C4-2B (cell line): ENCODE data around the gene RC3H1.

ENCODE experiments used
- H3K27ac ChIP-seq: fragments of 450-650 bp; 2 replicates; pipeline ENCODE4 v1.5.1; 2017
- ZFX ChIP-seq: fragments of 450-650 bp; IDR thresholded peaks from 2 replicates; pipeline ENCODE4 v1.6.1; 2017
- TF ChIP-seq, protein P1 (sequence below): fragments of 450-650 bp; conservative IDR thresholded peaks from 2 replicates; pipeline ENCODE4 v1.5.1; 2017; ENCODE audit warnings: mild to moderate bottlenecking

The RC3H1 gene

DNA sequence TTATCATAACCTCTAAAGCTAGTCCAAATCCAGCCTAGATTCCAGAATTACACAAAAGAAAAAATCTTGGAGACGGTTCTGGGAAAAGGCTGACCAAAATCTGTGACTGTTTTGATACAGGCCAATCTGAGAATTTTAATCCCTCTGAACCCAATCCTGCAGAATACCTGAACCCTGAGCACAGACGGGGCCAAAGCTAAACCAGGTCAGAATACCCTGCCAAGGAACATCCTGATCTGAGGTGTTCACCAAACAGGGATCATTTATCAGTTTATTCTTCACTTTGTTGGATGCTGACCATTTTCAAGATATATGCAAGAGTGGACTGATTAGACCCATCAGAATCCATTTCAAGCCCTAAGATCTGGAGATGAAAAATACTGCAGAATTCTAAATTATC lies 3.6 kb downstream of the RC3H1 start:
- TF ChIP-seq ZFX = no peak
- TF ChIP-seq, protein P1, sequence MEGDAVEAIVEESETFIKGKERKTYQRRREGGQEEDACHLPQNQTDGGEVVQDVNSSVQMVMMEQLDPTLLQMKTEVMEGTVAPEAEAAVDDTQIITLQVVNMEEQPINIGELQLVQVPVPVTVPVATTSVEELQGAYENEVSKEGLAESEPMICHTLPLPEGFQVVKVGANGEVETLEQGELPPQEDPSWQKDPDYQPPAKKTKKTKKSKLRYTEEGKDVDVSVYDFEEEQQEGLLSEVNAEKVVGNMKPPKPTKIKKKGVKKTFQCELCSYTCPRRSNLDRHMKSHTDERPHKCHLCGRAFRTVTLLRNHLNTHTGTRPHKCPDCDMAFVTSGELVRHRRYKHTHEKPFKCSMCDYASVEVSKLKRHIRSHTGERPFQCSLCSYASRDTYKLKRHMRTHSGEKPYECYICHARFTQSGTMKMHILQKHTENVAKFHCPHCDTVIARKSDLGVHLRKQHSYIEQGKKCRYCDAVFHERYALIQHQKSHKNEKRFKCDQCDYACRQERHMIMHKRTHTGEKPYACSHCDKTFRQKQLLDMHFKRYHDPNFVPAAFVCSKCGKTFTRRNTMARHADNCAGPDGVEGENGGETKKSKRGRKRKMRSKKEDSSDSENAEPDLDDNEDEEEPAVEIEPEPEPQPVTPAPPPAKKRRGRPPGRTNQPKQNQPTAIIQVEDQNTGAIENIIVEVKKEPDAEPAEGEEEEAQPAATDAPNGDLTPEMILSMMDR = no peak
- H3K27ac ChIP-seq = no peak overlapping the region

DNA sequence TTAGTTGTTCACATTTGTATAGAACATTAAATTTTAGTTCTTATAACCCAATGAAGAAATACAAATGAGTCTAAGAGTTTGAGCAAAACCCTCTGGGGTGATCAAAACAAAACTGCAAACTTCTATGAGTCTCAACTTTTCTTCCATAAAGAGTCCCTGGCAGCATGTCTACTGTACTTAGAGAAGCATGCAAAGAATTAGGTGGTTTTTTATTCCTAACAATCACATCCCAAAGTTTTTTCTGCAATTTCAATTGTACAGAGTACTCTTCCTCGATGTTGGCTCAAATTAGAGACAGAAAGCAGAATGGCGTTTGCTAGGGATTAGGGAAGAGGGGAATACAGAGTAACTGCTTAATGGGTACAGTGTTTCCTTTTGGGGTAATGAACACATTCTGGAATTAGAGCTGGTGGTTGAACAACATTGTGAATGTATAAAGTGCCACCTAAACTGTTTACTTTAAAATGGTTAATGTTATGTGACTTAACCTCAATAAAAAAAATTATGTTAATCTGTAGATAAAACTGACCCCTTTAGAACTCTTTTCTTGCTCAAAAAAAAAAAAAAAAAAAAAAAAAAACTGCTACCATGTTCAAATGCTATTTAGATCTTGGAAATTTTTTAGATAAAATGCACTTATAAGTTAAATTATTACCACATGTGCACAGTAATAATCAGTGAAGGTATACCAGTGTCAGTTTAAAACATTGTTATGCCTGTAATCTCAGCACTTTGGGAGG lies 4.8 kb downstream of the RC3H1 start:
- H3K27ac ChIP-seq = no peak overlapping the region
- no peak for TF ChIP-seq ZFX
- TF ChIP-seq, protein P1 = no peak

DNA sequence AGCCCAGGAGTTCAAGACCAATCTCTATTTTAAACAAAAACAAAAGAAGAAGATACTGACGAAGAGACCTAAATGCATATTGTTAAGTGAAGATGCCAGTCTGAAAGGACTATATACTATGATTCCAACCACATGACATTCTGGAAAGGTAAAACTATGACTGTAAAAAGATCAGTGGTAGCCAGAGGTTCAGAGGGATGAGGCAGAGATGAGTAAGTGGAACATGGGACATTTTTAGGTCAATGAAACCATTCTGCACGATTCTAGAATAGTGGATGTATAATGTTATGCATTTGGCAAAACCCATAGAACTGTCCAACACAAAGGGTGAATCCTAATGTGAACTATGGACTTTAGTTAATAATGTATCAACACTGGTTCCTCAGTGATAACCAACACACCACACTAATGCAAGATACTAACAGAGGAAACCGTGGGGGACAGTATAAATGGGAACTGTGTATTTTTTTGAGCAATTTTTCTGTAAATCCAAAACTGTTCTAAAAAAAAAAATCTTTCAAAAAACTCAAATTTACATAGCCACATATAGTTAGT lies 8.2 kb downstream of the RC3H1 start:
- H3K27ac ChIP-seq = no peak overlapping the region
- TF ChIP-seq ZFX = no peak
- TF ChIP-seq, protein P1 = no peak

DNA sequence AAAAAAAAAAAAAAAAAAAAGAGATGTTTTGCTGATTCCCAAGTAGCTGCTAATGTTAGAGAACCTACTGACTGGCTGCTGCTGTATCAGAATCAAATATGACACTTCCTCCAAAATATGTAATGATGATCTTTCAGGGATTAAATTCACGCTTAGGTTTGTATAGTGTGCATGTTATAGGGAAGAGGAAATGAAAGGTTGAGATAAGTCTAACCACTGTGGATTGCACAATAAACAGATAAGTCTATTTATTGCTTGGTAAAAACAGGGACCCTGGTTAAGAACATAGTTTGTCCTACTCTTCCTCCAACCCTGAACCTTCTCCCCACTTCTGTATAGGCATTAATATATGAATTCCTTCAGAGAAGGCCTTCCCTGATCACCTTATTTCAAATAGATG lies 13.2 kb downstream of the RC3H1 start:
- TF ChIP-seq ZFX = no peak
- TF ChIP-seq, protein P1 = no peak
- no peak overlapping the region for H3K27ac ChIP-seq

DNA sequence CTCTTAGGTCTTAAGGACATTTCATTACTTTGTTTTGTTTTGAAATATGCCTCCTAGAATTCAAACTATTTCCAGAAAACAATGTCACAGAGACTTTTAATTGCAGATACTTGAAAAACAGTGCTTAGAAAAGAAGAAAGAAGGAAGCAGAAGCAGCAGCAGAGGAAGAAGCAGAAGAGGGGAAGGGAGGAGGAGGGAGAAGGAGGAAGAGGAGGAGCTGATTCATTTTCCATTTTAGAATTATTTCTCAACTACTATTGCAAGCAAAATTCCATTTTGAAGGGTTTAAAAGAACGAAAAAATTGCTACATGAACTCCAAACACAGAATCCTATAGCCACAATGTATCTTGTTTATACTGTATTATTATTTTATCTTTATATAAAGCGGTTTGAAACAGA lies 13.9 kb downstream of the RC3H1 start:
- no peak for TF ChIP-seq ZFX
- TF ChIP-seq, protein P1 = no peak
- H3K27ac ChIP-seq = no peak overlapping the region

DNA sequence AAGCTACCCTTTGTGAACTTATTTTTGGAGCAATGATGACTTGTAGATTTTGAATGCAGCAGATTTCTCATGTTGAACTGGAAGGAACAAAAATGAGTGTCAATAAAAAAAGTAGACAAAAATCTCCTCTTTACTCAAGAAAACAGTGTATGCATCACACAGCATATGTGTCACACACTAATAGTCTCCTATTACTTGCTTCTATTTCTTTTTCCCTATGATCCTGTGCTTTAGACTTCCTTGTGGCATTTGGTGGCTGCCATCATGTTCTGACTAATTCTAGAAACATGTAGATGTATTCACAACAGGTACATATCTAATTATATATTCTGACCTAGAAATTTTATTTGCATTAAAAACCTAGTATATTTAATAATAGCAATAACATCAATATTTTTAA lies 14.3 kb downstream of the RC3H1 start:
- TF ChIP-seq ZFX = no peak
- TF ChIP-seq, protein P1 = no peak
- H3K27ac ChIP-seq = no peak overlapping the region

DNA sequence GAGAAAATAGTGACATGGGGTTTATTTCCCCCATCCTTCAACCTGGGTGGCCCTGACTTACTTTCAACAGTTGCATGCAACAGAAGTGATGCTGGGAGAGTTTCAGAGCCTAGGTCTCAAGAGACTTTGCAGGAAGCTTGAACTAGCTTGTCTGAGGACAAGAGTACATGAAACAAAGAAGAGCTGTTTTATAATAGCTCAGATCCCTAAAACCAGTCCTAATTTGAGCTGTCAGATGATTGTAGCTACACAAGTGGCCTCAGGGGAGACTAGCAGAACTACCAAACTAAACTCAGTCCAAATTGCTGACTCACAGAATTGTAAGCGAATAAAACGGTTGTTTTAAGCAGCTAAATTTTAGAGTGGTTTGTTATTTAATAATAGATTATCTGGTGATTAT lies 17.1 kb downstream of the RC3H1 start:
- TF ChIP-seq, protein P1 = no peak
- TF ChIP-seq ZFX = no peak
- no peak overlapping the region for H3K27ac ChIP-seq
